Fibroblast of skin of left quadriceps (primary cell): ENCODE measurements around the gene GRM7.
A peak's percentile ranks its signal among the peaks of the same experiment; 100 is the strongest.

Source experiments
- DNase-seq, 2 experiments: peaks; one replicate each; pipeline ENCODE4 v3.0.0-alpha.2; 2013; ENCODE audit warnings: low read depth in 2 of 2

GRM7 gene

DNA sequence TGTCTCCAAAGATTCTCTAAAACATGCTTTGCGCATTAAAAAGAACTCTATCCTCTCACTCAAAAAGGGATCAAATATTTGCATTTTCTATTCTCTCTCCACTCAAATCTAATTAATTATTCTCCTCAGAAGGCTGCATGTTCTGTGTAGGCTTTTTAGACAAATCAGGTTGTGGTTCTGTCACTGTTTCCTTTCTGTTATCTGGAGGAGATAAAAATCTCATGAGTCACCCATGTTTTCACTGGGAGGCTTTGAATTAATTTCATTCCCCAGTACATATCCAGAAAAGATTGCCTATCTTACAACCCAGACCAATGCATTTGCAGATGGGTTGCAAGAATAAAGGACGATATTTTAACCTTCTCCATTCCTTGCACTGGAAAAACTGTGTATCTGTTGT lies 446.5 kb downstream of the GRM7 start:
- no peak for DNase-seq

DNA sequence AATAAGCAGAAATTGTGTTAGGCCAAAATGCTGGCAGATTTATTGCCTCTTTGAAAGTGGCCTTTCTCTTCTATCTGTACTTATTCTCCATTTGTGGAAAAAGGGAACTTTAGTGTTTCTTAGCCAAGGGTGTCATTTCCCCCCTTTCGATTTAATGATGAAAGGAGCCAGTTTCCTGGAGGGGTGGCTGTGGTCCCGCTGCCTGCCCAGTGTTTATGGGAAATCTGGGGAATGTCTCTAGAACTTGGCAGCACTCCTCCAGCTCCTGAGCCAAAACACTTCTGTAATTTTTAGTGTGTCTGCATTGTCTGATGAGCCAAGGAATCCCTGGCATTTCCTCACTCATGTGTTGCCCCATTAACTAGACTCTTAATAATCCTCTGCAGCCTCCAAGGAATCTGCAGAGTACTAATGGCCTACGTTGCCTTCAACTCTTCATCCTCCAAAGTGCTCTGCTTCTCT lies 448.8 kb downstream of the GRM7 start:
- DNase-seq = peak; percentile 68 to 71

DNA sequence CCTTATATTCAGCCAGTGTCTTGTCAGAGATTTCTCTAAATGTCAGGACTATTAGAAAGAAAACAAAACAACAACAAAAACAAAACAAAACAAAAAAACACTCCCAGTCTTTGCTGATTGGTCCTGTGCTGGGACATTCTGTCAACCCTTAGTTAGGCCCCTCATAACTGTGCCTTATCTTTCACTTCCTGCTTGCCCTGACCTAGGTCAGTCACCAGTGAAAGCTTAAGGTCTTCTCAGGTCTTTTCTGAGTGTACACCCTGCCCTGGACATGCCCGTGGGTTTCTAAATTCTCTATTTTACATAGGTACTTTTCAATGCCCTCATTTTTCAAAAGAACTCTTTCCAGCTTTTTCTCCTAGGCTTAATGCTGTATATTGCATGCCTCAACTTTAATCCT lies 454.1 kb downstream of the GRM7 start:
- no peak for DNase-seq

DNA sequence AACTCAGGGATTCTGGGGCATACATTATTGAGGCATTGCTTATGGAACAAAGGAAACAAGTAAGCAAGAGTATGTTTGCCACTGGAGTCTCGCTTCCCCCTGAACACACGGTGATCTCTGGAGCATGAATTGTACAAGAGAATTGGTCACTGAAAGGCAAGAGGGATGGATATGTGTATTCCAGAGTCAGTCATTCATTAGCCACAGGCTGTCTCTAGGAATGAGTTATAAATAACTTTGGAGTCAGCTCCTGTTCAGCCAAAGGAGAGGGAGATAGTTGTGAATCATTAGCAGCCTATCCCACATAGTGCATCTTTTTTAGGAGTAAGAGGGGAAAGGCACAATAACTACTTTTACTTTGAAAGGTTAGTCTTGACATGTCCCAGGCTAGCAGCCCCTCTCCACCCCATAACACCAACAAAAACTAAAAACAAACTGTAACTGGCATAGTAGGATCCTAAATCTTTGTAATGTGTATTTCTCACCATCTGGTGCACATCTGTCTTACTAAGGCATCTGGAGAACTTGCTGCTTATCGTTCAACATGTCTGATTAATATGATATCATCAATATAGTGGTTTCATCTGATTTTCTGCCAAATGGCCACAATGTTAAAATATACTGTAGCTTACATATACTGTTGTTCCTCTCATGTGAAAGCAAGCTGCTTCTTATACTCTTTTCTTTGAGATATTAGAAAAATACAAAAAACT lies 462.2 kb downstream of the GRM7 start:
- DNase-seq = peak; percentile 9 to 11

DNA sequence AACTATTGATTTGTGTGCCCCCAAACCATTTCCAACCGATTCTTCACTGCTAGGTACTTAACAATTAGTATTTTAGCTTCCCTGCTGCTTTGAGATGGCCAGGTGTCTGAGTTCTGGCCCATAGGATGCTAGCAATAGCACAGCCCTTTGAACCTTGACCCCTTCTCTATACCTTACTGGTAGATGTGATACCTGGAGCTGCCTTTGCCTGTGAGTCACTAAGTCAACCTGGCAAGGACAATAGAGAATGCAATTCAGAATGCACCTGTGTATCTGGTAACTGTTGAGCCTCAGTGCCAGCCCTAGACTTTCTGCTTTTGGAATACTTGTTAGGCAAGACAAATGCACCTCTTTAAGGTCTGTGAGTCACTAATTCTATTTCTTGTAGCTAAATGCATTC lies 467.4 kb downstream of the GRM7 start:
- DNase-seq = no peak

DNA sequence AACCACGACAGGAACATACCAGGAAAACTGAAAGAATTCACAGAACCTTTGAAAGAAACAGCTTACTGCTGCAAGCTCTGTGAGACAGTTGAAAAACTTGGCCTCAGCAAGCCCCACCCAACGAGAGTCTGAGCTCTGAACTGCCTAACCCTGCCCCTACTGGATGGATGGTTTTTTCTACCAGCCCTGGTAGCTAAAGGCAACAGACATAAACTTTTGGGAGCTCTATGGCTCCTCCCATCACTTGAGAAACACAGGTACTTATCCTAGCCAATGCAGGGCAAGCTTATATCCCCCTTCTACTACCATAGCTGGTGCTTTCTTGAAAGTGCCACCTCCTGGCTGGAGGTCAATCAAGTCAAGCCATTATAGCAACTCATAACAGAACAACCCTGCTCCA lies 471.8 kb downstream of the GRM7 start:
- no peak for DNase-seq

DNA sequence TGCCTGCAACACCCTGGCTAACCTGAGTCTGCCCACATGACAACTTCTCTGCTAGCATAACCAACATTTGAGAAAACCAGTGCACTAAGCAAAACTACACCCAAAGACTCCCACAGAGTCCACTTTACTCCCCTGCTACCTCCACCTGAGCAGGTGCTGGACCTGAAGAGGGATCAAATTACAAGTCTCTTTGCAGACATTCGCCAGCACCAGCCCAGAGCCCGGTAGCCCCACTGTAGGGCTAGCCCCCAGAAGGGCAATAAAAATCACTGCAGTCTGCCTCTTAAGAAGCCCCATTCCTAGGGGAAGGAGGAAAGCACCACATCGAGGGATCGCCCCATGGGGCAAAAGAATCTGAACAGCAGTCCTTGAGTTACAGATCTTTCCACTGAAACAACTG lies 472.2 kb downstream of the GRM7 start:
- no peak for DNase-seq

DNA sequence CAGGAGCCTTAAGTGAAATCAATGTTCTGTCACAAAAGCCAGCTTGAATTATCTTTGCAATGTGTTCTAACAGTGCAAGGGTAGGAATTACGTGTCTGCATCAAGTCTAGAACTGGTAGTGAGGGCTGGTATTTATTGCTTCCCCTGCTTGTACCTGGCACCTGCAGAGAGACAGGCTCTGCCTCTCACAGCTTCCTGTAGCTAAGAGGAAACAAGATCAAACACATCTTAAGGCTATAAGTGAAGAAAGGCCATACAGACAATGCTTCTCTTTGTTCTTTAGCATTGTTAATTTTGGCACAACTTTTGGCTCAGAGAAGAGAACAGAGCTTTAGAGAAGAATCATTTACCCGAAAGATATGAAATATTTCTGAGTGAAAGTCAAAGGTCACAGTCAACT lies 479.9 kb downstream of the GRM7 start:
- DNase-seq = no peak

DNA sequence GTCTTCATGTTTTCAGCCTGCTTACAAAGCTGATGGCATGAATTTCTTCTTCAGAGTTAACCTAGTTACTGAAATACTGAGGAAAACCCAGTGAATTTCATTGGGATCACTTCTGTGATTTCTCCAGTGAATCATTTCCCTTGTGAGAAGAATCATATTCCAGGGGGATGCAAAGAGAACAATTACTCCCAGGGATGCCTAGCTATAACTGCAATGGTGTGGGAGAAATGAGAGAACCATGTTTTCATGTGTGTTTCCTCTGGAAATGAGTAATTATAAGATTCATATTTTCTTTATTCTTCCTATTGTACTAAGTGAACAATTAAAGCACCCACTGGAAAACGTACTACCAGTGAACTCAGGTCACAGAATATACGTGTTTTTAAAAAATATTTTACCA lies 485.4 kb downstream of the GRM7 start:
- no peak for DNase-seq

DNA sequence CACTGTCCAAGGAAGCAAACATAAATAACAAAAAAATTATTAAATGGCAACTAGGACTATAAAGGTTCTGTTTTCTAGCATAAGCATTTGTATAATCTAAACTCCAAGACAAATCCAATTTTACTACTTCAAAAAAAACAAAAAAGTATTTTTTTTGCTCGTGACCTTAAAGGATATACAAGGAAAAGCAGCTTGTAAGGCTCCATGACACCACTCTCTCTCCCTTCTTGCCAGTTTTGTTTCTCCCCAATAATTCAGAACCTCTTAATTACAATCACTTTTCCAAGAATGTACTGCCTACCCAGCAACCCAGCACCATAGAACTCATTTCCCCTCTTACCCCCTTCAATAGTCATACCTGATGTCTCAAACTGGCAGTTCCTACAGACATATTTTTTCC lies 496.2 kb downstream of the GRM7 start:
- no peak for DNase-seq

DNA sequence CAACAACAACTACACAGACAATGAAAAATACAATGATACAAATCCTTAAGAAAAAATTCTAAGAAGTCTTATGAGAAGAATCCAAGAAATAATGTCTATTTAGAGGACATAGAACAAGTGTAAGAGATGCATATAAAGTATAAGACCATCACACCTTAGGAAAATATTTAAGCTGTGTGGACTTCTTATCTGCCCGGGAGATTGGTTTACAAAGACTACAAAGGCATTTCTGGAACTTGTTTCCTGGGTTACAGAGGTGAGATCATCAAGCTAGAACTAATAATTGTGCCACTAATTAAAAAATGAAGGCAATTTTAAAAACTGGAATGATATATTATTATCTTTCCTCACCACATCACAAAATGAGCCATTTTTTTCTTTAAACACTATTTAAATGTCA lies 507.1 kb downstream of the GRM7 start:
- DNase-seq = no peak

DNA sequence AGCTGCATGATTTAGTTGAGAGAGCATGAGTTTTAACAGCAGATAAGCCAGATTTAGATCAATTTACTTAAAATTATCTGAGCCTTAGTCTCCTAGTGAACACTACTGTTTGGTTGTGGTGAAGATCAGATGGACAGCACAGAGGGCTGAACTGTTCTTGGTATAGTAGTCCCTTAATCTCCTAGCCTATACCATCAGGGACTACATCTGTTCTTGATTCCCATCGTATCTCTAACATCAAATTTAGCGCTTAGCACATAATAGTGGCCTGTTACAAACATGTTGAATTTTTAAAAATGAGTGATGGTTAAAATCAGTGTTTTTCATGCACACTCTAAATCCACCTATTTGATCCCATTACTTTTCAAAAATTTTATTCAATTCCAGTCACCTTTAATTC lies 507.7 kb downstream of the GRM7 start:
- DNase-seq = no peak

DNA sequence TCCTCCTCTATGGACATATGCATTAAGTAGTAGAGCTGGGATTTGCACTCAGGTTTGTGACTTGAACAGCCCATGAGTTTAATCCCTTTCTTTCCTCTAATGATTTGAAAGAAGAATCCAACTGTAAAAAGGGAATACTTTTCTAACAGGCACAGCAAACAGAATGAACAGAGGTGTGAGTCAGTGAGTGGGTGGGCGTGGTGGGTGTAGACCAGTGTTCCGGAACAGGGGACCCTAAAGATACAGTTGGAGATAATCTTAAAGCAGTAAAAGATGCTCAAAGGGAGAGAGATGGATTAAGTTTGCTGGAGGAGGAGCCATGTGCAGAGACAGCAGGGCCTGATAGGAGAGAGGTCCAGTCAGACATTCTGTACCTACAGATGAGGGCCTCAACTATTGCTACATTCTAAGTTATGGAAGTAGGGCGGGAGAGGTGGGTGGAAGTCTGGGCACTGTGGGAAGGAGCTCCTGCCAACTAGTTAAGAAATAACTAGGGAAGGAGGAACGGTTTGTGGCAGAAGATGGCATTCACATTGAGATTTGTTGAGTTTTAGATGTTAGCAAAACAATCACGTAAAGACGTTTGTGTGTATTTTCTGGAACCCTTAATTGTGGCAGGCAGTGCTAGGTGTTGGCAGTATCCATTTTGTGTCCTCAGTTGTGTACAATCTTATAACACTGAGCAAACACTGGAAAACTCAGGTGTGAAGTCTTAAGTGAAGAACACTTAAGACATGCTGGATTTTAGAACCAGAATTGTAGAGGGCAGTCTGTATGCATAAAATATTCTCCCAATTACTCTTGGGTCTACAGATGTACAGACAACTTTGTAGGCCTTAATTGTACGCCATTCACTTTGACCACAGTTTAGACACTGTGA lies 511.0 kb downstream of the GRM7 start:
- DNase-seq = no peak

DNA sequence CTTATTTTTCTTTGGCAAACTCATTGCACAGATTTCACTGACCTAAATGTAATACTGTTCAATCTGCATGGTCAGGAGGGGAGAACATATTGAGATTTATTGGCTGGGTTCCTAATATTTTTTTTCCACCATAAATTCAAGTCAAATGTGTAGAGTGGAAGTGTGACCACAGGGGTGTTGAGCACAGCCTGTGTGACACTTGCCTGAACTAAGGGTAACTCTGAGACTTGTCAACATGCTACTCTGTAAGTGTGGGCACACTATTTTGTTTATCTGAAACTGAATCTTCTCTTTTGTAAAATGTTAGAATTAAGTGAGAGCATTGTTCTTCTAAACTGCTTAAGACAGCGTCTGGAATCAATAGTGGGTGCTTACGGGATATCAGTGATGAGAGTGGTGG lies 516.2 kb downstream of the GRM7 start:
- DNase-seq = no peak

DNA sequence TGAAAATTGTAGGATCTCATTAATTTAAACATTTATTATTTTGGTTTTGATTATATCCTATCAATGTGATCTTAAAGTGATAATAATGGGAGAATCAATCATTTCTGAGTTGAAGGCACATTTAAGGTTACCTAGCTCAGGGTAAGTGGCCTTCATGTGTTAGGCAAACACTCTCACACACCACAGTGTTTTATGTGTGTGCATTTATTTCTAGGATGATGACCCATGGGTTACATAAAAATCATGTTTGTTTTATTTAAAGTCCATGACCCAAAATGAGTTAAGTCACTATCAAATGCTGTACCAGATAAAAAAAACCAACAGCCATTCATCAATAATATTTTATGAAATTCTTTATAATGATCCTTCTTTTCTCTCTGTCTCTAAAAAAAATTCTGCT lies 520.8 kb downstream of the GRM7 start:
- DNase-seq = no peak

DNA sequence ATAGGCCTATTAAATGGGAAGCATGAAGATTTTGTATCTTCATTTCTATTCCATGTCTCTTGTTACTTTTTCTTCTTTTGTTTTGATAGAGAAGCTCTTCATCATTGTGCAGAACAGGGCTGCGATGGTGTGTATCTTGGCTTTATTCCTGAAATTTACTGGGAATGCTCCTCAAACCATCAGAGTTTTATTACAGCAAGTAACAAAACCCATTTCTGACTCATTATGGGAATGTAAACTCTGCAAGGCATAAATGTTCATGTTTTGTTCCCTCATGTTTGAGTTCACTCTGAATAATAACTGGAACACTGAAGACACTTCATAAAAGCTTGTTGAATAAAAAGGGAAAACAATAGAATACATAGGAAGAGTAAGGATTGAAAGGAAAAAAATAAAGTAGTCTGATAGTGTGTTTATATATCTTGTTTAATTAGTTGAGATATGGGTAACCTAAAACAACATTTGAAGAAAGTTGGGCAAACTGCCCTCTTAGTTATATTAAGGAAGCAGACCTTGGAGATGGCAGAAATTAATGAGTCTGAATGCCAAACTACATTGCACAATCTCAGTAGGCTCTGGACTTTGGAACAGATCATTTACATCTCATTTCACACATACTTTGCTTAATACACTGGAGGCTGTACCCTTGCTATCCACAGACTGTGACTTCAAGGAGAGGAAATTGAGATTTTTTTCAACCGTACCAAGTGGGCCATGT lies 521.5 kb downstream of the GRM7 start:
- peak; percentile 1 to 2 for DNase-seq

DNA sequence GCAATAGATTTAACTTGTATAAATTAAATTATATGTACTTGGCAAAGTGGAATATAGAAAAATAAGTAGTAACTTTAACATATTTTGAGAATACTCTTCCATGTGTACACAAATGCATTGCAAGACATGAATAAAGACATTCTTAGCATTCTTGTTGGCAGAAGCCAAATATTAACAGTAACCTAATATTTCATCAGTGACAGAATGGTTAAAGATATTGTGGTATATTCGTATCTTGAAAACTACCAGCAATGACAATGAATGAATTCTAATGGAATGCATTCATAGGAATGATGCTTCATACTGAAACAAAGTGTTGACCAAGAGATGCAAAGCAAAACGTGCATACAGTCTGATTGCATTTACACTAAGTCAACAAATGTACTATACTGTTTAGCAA lies 524.7 kb downstream of the GRM7 start:
- DNase-seq = no peak

DNA sequence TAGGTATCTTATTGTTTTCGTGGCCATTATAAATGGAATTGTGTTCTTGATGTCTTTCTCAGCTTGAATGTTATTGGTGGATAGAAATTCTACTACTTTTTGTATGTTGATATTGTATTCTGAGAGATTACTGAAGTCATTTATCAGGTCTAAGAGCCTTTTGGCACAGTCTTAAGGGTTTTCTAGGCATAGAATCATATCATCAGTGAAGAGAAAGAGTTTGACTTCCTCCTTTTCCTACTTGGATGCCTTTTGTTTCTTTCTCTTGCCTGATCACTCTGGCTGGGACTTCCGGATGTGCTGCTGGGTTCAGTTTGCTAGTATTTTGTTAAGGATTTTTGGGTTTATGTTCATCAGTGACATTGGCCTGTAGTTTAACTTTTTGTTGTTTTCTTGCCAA lies 527.1 kb downstream of the GRM7 start:
- no peak for DNase-seq

DNA sequence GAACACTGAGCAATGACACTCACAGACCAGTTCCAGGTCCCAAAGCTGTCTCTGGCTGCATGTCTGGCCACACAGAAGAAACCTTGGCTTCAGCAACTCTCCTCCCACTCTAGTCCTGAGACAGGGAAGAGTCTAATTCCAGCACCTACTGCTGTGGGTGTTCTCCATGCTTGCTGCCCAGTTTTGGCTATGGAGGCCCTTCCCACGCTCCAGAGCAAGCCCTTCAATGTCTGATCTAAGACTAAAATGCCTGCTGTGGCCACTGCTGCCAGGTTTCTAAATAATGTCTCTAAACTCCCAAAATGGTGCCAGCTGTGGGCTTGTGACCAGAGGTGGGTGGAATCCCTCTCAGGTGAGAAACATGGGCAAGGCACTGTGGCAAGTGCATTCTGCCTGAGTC lies 531.3 kb downstream of the GRM7 start:
- DNase-seq = no peak

DNA sequence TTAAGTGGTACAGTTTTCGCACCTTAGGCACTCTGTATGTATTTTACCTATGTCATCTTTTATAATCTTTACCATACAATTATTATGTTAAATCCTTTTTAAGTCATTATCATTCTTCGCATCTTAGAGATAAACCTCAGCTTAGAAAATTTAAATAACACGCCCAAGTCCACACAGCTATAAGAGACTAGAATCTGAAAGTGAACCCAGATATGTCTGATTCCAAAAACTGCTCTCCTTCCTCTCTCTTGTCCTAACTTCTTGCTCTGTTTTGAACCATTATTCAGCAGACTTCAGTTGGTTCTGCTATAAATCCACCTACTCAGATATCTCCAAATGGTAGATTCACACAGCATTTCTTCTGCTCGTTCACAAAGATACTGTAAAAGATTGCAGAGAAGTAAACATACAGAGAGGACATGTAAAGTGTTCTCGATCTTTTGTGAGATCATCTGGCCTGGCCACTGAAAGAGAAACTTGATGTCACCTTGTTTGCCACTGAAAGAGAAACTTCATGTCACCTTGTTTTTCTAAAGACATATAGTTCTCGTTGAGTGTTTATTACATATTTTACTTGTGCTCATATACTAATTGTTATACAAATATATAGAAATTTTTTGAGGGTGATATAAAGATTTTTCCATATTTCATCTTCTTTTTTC lies 533.2 kb downstream of the GRM7 start:
- DNase-seq = no peak

DNA sequence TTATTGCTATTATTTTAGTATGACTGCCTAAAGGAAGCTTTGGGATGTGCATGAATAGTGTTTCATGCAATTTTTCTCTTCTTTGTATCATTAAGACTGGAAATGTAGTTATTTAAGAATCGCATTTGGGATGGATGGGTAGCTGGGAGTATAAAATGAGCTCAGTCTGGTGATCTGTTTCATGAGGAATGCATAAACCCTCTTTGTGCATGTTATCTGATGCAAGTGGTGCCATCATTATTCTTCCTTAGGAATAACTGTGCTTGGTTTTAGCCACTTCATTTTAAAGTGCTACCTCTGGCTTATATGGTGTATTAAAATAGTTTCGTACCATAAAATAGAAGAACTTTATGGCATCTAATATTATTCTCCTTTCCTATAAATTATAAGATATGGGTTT lies 535.6 kb downstream of the GRM7 start:
- DNase-seq = no peak

DNA sequence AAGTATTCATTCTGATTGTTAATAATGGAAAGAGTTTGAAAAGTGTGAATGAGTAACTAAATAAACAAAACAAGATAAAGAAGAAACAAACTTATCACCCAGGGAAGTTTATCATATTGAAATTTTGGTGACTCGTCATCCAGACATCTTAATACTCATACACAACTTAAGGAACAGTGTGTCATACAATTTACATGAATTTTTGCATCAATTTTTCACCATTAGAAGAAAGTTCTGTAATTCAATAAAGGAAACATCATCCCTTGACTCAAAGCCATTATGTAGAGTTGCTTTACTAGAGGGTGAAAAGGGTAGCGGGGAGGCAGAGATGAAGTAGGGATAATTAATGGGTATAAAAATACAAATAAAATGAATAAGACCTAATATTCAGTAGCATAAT lies 536.2 kb downstream of the GRM7 start:
- DNase-seq = no peak
